GM21528 (cell line): ENCODE data around the gene MKRN2.

Experiments
- ATAC-seq: cut with Tn5 transposase; IDR thresholded peaks from one replicate; pipeline ENCODE4 v1.9.1; 2021; ENCODE audit warnings: mild to moderate bottlenecking, moderate library complexity; ENCODE audit not compliant: unreplicated experiment, low FRiP score

Gene MKRN2

GRCh38 chr3:12584083-12584482 lies 27.2 kb downstream of the MKRN2 start:
- no peak for ATAC-seq

- no peak for ATAC-seq
Observed at GRCh38 chr3:12585181-12585580, 28.3 kb downstream of the MKRN2 start.

- ATAC-seq: no peak
Observed at GRCh38 chr3:12585970-12586369, 29.1 kb downstream of the MKRN2 start.

GRCh38 chr3:12586403-12586802 lies 29.5 kb downstream of the MKRN2 start:
- no peak for ATAC-seq

- no peak for ATAC-seq
Observed at GRCh38 chr3:12588039-12589009, 31.4 kb downstream of the MKRN2 start.

GRCh38 chr3:12590096-12590495 lies 33.2 kb downstream of the MKRN2 start:
- no peak for ATAC-seq

- no peak for ATAC-seq
Observed at GRCh38 chr3:12591456-12591855, 34.6 kb downstream of the MKRN2 start.

- ATAC-seq: no peak
Observed at GRCh38 chr3:12591997-12592715, 35.3 kb downstream of the MKRN2 start.

- no peak for ATAC-seq
Observed at GRCh38 chr3:12593473-12593872, 36.6 kb downstream of the MKRN2 start.

GRCh38 chr3:12598890-12599289 lies 42.0 kb downstream of the MKRN2 start:
- no peak for ATAC-seq

GRCh38 chr3:12601072-12601471 lies 44.2 kb downstream of the MKRN2 start:
- ATAC-seq: no peak

- no peak for ATAC-seq
Observed at GRCh38 chr3:12603969-12604368, 47.1 kb downstream of the MKRN2 start.

GRCh38 chr3:12608376-12608775 lies 51.5 kb downstream of the MKRN2 start:
- no peak for ATAC-seq

- ATAC-seq: no peak
Observed at GRCh38 chr3:12611117-12611516, 54.2 kb downstream of the MKRN2 start.

- ATAC-seq: no peak
Observed at GRCh38 chr3:12612514-12613226, 55.8 kb downstream of the MKRN2 start.

- ATAC-seq: no peak
Observed at GRCh38 chr3:12613250-12613649, 56.4 kb downstream of the MKRN2 start.

GRCh38 chr3:12615266-12615665 lies 58.4 kb downstream of the MKRN2 start:
- no peak for ATAC-seq

- ATAC-seq: no peak
Observed at GRCh38 chr3:12618426-12618825, 61.5 kb downstream of the MKRN2 start.

- no peak for ATAC-seq
Observed at GRCh38 chr3:12620305-12620704, 63.4 kb downstream of the MKRN2 start.

GRCh38 chr3:12620729-12621128 lies 63.8 kb downstream of the MKRN2 start:
- no peak for ATAC-seq

GRCh38 chr3:12622335-12622734 lies 65.4 kb downstream of the MKRN2 start:
- no peak for ATAC-seq
